NCI-H2081 treated with DMSO at 0.1 percent for 48 hours (cell line): Measurements from ENCODE around the gene OTOP3.
"Not testable (repeated sequence)": the region's sequence is repeated elsewhere in the genome, so short reads cannot be mapped to it uniquely, and the experiment has no call there.

Experiments
- DNase-seq: peaks from one replicate; lab custom pipeline; 2025; lab: John Stamatoyannopoulos, UW

OTOP3 gene

GRCh38 chr17:74962622-74963394 is 27.1 kb downstream of the OTOP3 start:
- no peak for DNase-seq

- no peak for DNase-seq
Measured at GRCh38 chr17:74963656-74964055, 28.0 kb downstream of the OTOP3 start.

GRCh38 chr17:74964246-74964761 is 28.6 kb downstream of the OTOP3 start:
- no peak for DNase-seq

GRCh38 chr17:74964988-74965622 is 29.4 kb downstream of the OTOP3 start:
- no peak for DNase-seq

- no peak for DNase-seq
Measured at GRCh38 chr17:74968361-74968780, 32.7 kb downstream of the OTOP3 start.

GRCh38 chr17:74969501-74969900 is 33.8 kb downstream of the OTOP3 start:
- DNase-seq = not testable (repeated sequence)

- no peak for DNase-seq
Measured at GRCh38 chr17:74970395-74970794, 34.7 kb downstream of the OTOP3 start.

GRCh38 chr17:74971069-74971841 is 35.6 kb downstream of the OTOP3 start:
- DNase-seq = no peak

- DNase-seq = no peak
Measured at GRCh38 chr17:74971842-74972106, 36.1 kb downstream of the OTOP3 start.

- no peak for DNase-seq
Measured at GRCh38 chr17:74972107-74972972, 36.6 kb downstream of the OTOP3 start, which contains the start of gene HID1. Gene HID1 (minus strand): TSS chr17:74972759. CDS start chr17:74972656, 103 bp downstream.

- no peak for DNase-seq
Measured at GRCh38 chr17:74972973-74973328, 37.3 kb downstream of the OTOP3 start.

GRCh38 chr17:74975943-74976342 is 40.2 kb downstream of the OTOP3 start:
- no peak for DNase-seq

- no peak for DNase-seq
Measured at GRCh38 chr17:74977802-74978201, 42.1 kb downstream of the OTOP3 start.

- no peak for DNase-seq
Measured at GRCh38 chr17:74978240-74978639, 42.5 kb downstream of the OTOP3 start.

GRCh38 chr17:74979408-74980146 is 43.9 kb downstream of the OTOP3 start:
- no peak for DNase-seq

- DNase-seq = no peak
Measured at GRCh38 chr17:74981318-74981978, 45.8 kb downstream of the OTOP3 start.

- DNase-seq = peak; percentile 52
Measured at GRCh38 chr17:74981979-74982662, 46.4 kb downstream of the OTOP3 start.

- not testable (repeated sequence) for DNase-seq
Measured at GRCh38 chr17:74982663-74983313, 47.1 kb downstream of the OTOP3 start.

GRCh38 chr17:74986206-74986576 is 50.5 kb downstream of the OTOP3 start:
- DNase-seq = no peak
